IPS-18a (cell line): ENCODE measurements around the gene AHRR.
"Not testable (repeated sequence)": the region's sequence is repeated elsewhere in the genome, so short reads cannot be mapped to it uniquely, and the experiment has no call there.

Source experiments
- H3K27ac ChIP-seq: one replicate; pipeline ENCODE4 v1.5.1; 2013; ENCODE audit warnings: low read length
- H3K27me3 ChIP-seq: one replicate; pipeline ENCODE4 v1.6.1; 2013; ENCODE audit warnings: mild to moderate bottlenecking, low read length; ENCODE audit not compliant: control insufficient read depth, insufficient read depth
- H3K36me3 ChIP-seq: one replicate; pipeline ENCODE4 v1.6.1; 2013; ENCODE audit warnings: low read depth, low read length; ENCODE audit not compliant: control insufficient read depth
- H3K4me1 ChIP-seq: one replicate; pipeline ENCODE4 v1.6.1; 2013; ENCODE audit warnings: low read depth, low read length; ENCODE audit not compliant: control insufficient read depth
- H3K4me3 ChIP-seq: one replicate; pipeline ENCODE4 v1.5.1; 2013; ENCODE audit warnings: low read length
- H3K9ac ChIP-seq: one replicate; pipeline ENCODE4 v1.6.1; 2013; ENCODE audit warnings: mild to moderate bottlenecking, low read length, moderate library complexity
- H3K9me3 ChIP-seq: one replicate; pipeline ENCODE4 v1.6.1; 2013; ENCODE audit warnings: low read depth, low read length; ENCODE audit not compliant: control insufficient read depth

Gene AHRR

DNA sequence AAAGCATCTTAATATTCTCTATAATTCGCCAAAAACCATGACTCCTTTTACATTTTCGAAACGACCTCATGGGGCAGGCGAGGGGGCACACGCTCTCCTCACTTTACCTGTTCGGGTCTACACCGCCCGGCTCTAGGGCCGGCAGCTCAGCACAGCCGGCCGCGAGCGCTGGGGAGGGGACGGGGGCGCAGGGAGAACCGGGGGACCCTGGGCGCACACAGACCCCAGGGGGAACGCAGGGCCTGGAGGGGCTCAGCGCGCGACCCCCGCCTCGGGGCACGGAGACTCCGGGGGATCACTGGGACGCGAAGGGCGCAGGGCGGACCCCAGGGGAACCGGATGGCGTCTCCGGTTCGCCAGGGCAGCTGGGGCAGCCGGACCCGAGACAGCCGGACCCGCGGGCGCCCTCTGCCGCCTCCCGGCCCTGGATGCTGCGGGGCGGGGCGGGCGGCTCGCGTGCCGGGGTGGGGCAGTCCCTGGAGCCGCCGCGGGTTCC, at the start of gene AHRR:
AHRR (plus strand) TSS at position 485 of the 496 bp plus-strand sequence. CDS start 22,189 bp downstream, outside the sequence.
- H3K27me3 ChIP-seq, result peaks cover 60% of the 10 kb centered on the region
- no peaks in the 10 kb centered on the region for H3K36me3 ChIP-seq
- no peaks in the 10 kb centered on the region for H3K9me3 ChIP-seq
- H3K4me3 ChIP-seq, result peak within 1 kb of the TSS; percentile 60
- no peak within 1 kb of the TSS for H3K27ac ChIP-seq
- H3K4me1 ChIP-seq, result peaks cover 3% of the 10 kb centered on the region
- H3K9ac ChIP-seq, result no peak within 1 kb of the TSS

GRCh38 chr5:271828-272167, 49.7 kb upstream of the AHRR start:
- Histone ChIP-seq H3K9ac (peak overlapping the region; percentile 46), H3K4me3 (peak overlapping the region; percentile 69), H3K36me3 (peaks cover 11% of the 10 kb centered on the region)
- not testable (repeated sequence) for H3K4me1 ChIP-seq, H3K9me3 ChIP-seq, H3K27ac ChIP-seq, H3K27me3 ChIP-seq

GRCh38 chr5:273091-273490, 48.4 kb upstream of the AHRR start:
- not testable (repeated sequence) for H3K4me1 ChIP-seq, H3K27me3 ChIP-seq, H3K4me3 ChIP-seq, H3K9ac ChIP-seq, H3K9me3 ChIP-seq, H3K27ac ChIP-seq
- H3K36me3 ChIP-seq, result peaks cover 11% of the 10 kb centered on the region

GRCh38 chr5:273491-273890, 48.0 kb upstream of the AHRR start:
- not testable (repeated sequence) for H3K9me3 ChIP-seq, H3K27me3 ChIP-seq, H3K27ac ChIP-seq, H3K4me3 ChIP-seq, H3K9ac ChIP-seq, H3K4me1 ChIP-seq
- H3K36me3 ChIP-seq, result peaks cover 11% of the 10 kb centered on the region

DNA sequence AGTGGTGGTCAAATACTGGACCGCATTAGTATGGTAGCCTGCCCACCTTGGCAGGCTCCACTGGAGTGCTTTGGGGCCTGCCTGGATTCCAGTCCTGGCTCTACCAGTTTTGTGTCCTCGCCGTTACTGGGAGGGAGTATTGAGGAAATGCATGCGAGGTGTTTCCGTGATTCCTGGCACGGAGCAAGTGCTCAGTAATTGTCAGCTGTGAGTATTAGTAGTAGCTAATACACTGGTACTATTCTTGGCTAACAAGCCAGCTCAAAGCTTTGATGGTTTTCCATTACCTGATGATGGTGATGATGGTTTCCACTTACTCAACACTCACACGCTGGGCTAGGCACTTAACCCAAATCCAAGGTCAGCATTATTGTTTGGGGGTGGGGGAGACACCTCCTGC, 47.2 kb upstream of the AHRR start:
- not testable (repeated sequence) for H3K4me1 ChIP-seq, H3K27ac ChIP-seq
- H3K36me3 ChIP-seq, result peaks cover 11% of the 10 kb centered on the region

GRCh38 chr5:278646-279045, 42.9 kb upstream of the AHRR start:
- H3K4me1 ChIP-seq, result no peaks in the 10 kb centered on the region
- H3K27me3 ChIP-seq, result no peaks in the 10 kb centered on the region
- H3K36me3 ChIP-seq, result peaks cover 11% of the 10 kb centered on the region
- no peak overlapping the region for H3K9ac ChIP-seq
- H3K9me3 ChIP-seq, result peaks cover 12% of the 10 kb centered on the region
- H3K4me3 ChIP-seq, result no peak overlapping the region
- H3K27ac ChIP-seq, result no peak overlapping the region

More for the DNA sequence above, 47.2 kb upstream of the AHRR start:
- H3K9me3 ChIP-seq, H3K27me3 ChIP-seq, H3K4me3 ChIP-seq, H3K9ac ChIP-seq: not testable (repeated sequence)

GRCh38 chr5:279051-279665, 42.4 kb upstream of the AHRR start:
- H3K36me3 ChIP-seq, H3K9ac ChIP-seq, H3K4me1 ChIP-seq, H3K4me3 ChIP-seq, H3K27ac ChIP-seq, H3K27me3 ChIP-seq: not testable (repeated sequence)
- H3K9me3 ChIP-seq, result peaks cover 12% of the 10 kb centered on the region

DNA sequence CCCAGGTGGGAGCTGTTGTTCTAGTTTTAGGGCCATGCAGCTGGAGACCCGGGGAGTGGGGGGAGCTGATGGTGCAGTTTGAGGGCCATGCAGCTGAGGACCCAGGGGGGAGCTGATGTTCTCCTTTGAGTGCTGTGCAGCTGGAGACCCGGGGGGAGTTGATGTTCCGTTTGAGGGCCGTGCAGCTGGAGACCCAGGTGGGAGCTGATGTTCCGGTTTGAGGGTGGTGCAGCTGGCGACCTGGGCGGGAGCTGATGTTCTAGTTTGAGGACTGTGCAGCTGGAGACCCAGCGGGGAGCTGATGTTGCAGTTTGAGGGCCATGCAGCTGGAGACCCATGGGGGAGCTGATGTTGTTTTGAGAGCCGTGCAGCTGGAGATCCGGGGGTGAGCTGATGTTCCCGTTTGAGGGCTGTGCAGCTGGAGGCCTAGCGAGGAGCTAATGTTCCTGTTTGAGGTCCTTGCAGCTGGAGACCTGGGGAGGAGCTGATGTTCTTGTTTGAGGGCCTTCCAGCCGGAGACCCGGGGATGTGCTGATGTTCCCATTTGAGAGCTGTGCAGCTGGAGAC, 35.4 kb upstream of the AHRR start:
- Histone ChIP-seq H3K9ac (no peak overlapping the region), H3K4me3 (no peak overlapping the region), H3K36me3 (peaks cover 3% of the 10 kb centered on the region), H3K27ac (no peak overlapping the region), H3K9me3 (peaks cover 12% of the 10 kb centered on the region), H3K4me1 (no peaks in the 10 kb centered on the region), H3K27me3 (no peaks in the 10 kb centered on the region)

GRCh38 chr5:290200-290599, 31.3 kb upstream of the AHRR start:
- H3K4me3 ChIP-seq, H3K9ac ChIP-seq, H3K9me3 ChIP-seq, H3K27ac ChIP-seq, H3K36me3 ChIP-seq, H3K4me1 ChIP-seq, H3K27me3 ChIP-seq: not testable (repeated sequence)

GRCh38 chr5:291345-291744, 30.2 kb upstream of the AHRR start:
- H3K9me3 ChIP-seq, H3K27me3 ChIP-seq, H3K27ac ChIP-seq, H3K4me1 ChIP-seq, H3K4me3 ChIP-seq, H3K9ac ChIP-seq, H3K36me3 ChIP-seq: not testable (repeated sequence)

DNA sequence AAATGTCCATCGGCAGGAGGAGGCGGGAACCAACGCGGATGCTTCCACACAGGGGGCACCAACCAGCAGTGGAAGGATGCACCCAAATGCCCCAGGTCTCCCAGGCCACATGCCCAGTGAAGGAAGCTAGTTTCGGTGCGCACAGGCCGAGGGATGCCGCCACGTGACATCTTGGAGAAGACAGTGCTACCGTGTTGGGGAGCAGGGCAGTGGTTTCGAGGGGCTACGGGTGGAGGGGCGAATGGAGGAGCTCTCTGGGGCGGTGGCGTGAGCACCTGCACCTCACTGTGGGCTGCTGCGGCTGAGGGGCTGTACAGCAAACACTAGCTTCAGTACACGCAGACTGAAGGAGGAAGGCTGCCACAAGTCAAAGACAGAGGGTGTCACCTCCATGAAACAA, 26.7 kb upstream of the AHRR start:
- H3K9ac ChIP-seq, result not testable (repeated sequence)

DNA sequence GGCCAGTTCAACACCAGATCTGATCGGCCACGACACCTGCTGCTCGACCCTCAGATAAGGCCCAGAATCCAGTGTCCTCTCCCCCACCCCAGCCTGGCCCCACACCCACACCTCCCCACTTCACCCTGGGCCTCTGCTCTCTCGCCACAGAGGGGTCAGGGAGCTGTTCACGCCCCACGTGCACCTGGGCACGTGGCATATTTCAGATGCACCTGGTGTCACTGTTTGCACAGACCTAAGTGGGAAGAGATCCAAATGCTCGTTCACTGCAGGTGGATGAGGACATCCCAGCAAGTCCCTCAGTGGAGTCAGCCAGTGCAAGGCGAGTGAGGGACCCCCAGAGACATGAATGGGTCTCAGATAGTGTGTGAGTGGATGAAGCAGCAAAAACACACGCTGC, 25.3 kb upstream of the AHRR start:
- H3K4me1 ChIP-seq, H3K9me3 ChIP-seq, H3K36me3 ChIP-seq, H3K27ac ChIP-seq, H3K9ac ChIP-seq, H3K27me3 ChIP-seq, H3K4me3 ChIP-seq: not testable (repeated sequence)

More for the DNA sequence above, 26.7 kb upstream of the AHRR start:
- not testable (repeated sequence) for H3K36me3 ChIP-seq, H3K4me3 ChIP-seq, H3K27me3 ChIP-seq, H3K27ac ChIP-seq, H3K4me1 ChIP-seq, H3K9me3 ChIP-seq
